HG02610 (cell line): ENCODE measurements around the gene PIGH.
A peak's percentile ranks its signal among the peaks of the same experiment; 100 is the strongest.

Experiments
- ATAC-seq: cut with Tn5 transposase; IDR thresholded peaks from one replicate; pipeline ENCODE4 v1.9.1; 2021; ENCODE audit warnings: mild to moderate bottlenecking, moderate library complexity; ENCODE audit not compliant: unreplicated experiment

The PIGH gene

DNA sequence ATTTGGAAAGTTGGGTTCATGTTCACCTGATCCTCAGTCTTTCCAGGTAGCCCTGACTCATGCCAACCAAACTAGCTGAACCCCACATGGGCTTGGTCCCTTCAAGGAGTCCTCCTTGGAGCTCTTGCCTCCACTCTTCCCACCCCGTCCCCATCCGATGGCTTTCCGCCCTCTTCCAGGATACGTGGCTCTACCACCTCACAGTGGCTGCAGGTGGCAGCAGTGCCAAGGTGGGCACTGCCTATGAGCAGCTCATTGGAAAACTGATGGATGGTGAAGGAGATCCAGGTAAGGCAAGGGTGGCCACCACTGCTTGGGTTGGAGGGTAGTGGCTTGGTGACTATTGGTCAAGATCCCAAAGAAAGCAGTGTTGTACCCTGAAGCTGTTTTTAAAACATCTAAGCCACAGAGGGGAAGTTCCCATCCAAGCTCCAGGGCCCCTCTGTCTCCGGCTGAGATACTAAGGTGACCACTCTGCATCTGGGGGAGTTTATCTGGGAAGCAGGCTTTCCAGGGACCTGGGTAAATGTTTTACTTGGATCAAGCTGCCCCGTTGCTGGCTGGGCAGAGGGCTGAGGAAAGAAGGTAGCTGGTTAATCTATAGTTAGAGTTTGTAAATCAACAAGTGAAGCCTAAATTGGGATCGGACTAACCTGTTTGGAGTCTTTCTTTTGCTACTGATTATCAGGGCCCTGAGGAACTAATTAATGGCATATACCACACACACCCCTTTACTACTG lies 23.7 kb downstream of the PIGH start:
- ATAC-seq = no peak

DNA sequence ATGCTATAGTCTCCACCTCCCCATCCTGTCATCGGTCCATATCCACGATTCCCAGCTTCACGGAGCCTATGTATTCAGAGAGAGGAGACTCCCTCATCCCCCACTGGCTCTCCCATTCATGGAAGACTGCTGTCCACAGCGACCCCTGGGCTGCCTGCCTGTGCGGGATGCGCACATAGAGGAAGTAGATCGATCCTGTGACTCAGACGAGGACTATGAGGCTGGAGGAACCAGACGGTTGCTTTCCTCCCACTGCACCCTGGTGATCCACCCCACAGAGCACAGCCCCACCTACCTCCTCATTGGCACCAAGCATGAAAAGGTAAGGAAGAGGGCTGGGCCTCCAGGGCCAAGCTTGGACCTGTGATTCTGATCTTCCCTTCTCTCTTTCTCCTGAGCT lies 24.4 kb downstream of the PIGH start:
- no peak for ATAC-seq

DNA sequence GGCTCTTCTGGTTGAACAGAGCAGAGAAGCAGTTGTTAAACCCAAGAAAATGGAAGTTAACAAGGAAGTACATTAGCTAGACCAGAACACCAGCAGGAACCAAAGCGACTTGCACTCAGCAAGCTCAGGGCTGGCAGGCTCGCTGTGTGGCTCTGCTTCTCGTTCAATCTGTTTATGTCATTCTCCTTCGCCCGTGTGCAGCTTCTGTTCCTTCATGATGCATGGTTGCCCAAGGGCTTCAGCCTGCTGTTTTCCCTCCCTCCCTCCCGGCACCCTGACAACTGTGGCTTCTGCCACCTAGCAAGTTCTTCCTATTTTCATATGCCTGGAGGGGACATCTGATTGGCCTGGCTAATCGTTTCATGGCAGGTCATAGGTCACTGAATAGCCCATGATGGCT lies 25.3 kb downstream of the PIGH start:
- no peak for ATAC-seq

DNA sequence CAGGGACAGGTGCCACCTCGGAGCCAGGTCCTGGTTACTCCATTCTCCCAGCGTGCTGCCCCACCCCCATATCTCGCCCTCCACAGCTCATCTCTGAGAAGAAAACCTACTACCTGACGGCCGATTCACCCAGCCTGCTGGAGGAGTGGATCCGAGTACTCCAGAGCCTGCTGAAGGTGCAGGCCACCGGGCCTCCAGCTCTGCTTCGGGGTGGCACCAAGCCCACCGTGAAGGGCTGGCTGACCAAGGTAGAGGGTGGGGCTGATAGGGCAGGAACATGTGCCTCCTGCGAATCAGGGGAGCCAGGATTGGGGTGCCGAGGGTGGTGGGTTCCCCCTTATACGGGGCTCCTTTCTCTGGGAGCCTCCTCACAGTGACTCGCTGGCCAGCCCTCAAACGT lies 25.9 kb downstream of the PIGH start:
- no peak for ATAC-seq

DNA sequence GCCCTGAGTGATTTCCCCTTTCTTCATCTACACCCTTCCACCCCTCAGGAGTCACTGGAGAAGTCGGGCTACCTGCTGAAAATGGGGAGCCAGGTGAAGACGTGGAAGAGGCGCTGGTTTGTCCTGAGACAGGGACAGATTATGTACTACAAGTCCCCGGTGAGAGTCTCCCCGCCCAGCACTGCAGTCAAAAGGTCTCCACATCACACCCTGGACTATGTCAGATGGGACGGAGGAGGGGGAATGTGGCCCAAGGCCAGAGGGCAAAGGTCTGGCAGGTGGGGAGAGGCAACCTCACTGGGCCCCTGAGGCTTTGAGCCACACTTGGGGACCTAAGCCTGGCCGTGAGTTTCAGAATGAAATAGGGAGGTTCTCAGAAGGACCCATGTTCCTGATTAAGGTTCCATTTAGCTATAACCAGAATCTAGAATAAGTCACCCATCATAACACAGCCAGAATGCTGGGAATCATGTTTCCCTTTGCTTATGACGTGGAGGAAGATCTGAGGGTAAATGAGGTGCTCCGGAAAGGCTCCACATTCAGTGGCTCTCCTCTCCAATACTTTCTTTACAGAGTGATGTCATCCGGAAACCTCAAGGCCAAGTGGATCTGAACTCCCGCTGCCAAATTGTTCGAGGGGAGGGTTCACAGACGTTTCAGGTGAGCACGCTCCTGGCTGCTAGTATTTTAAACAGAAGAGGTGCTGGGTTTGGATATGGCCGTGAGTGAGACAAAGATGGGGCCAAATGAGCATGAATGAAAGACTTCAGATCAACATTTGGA lies 26.6 kb downstream of the PIGH start:
- ATAC-seq = no peak

DNA sequence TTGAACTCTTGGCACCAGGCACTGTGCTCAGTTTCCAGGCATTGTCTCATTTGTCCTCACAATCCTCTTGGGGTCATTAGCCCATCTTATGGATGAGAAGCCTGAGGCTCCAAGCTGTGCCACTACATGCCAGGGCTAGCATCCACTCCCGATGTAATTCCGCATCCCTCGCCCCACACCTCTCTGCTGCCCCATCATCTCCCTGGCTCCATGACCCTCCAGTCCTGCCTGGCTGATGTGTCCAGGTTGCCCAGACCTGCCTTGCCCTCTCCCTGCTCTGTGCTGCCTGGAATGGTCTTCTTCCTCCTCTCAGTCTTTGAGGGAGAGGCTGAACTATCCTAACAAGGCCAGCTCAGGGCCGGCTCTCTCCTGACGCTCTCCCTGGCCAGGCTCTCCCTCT lies 27.5 kb downstream of the PIGH start:
- no peak for ATAC-seq

DNA sequence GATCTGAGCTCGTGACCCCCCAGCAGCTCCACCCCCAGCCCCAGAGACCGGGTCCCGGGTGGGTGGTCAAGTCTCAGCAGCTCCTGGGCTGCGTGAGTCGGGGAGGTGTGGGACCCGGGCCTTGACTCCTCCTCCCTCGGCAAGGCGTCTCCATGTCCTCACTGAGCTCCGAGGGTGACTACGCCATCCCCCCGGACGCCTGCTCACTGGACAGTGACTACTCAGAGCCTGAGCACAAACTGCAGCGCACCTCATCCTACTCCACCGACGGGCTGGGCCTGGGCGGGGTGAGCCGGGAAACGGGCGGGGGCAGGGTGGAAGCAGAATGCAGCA lies 28.1 kb downstream of the PIGH start:
- no peak for ATAC-seq

DNA sequence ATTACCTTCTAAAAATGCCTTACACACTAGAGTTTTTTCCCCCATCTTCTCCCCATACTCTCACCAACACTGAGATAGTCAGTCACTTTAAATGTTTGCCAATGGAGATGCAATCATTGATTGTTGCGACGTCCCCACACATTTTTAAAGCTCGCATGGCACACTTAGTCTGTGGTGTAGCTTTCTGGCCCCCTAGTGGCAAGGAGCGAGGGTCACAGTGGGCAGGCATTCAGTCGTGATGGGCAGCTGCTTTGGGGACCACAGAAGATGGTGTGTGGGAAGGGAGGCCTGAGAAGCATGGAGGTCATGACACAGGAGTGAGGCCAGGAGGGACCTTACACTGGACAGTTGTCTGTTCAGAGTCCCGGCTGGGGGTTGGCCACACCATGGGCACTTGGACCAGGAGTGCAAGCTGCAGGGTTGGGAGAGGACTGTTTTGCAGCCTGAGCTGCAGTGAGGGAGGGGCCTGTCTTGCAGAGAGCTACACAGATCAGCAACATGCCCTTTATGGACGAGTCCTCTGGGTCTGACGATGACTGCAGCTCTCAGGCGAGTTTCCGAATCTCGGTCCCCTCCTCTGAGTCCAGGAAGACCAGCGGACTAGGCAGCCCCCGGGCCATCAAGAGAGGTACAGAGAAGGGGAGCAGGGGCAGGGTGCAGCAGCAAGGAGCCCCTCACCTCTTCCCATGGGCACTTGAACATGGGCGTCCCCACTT lies 28.6 kb downstream of the PIGH start:
- ATAC-seq = peak; percentile 51

DNA sequence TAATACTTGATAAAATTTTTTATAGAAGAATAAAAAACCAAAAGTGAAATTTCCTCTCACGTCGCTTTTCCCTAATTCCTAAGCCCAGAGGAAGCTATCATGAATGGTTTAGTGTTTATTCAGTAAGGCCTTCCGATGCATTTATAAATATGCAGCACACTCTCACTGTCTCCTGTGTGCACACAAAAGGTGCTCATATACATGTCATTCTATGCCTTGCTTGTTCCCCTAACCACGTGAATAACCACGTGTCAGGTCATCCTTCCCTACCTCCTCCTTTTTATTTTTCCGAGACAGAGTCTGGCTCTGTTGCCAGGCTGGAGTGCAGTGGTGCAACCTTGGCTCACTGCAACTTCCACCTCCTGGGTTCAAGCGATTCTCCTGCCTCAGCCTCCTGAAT lies 29.6 kb downstream of the PIGH start:
- ATAC-seq = no peak

DNA sequence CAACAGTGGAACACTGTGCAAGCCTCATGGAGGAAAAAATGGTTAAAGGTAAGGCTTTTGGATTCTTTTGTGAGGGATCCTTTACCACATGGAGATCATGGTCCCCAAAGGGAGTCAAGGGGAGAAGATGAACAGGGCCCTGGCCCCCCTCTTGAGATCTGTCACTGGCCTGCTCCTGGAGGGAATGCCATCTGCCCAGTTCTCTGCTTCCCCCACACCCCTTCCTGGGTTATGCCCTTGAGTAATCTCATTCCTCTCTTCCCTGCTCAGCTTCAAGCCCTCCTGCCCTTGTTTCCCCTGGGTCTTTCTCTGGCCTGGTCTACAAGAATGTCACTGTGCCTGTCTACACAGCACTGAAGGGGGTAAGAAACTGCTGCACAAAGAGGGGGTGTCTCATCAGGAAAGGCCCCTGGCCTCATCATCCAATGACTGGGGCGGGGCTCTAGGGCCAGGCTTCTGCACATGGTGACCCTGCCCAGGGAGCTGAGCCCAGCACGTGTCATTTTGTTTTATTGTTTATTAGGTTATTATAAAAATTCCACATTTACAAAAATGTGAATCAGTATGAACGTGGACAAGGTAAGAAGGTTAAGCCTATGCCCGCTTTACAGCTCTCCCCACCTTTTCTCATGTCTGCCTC lies 30.3 kb downstream of the PIGH start:
- ATAC-seq = no peak

DNA sequence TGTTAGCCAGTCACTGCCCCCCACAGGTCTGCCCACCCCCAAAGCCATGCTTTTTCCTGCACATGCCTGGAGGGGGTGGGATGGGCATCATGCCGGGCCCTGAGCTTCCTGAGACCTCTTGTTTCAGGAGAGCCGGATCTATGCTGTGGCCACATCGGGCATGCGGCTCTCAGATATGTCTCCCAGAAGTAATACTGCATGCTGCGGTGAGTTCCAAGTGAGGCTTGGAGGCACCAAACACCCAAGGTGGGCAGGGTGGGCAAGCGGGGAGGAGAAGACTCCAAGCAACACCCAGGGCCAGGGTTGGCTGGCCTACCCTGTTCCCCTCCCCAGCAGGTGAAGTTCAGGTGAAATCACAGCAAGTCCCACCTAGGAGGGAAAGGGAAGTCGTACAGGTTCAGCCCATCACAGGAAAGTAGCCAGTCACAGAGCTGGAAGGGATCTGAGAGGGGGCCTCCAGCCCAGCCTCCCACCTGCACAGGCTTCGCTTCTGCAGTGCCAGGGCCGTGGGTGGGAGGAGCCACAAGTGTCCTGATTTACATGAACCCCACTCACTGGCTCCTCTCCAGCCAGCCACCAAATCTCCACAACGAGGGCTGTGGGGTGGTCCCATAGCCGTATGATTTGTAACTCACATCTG lies 30.9 kb downstream of the PIGH start:
- ATAC-seq = no peak

DNA sequence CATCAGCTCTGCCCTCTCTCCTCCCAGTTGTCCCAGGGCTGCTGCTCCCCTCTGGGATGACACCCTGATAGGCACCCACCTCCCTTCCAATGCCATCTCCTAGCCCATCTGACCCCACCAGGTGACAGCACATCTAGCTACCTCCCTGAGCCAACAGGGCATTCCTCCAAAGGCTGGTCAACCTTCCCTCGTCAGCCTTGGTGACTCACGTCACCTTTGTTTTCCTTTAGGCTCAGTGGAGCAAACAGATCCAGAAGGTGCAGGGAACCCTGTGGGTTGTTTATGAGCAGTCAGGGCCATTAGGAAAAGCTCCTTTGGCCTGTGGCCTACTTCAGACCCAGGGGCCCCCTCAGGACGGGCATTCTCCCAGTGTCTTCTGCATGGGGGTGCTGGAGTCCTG lies 32.4 kb downstream of the PIGH start:
- ATAC-seq = no peak

DNA sequence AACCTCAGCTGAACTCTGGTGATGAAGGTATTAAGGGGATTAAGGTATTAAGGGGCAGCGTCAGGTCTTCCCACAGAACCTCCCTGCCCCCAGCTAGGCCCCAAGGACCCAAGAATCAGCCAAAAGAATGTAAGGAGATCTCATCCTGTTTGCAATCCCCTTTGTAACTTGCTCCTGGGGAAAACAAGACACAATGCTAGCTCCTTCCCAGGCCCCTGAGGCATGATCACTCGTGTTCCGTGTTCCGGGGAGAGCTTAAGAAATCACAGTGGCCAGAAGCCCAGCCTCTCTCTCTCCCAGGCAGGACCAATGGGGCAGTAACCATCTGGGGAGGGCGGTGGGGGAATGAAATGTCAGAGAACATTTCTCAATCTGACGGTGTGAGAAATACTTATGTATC lies 33.2 kb downstream of the PIGH start:
- ATAC-seq = no peak

DNA sequence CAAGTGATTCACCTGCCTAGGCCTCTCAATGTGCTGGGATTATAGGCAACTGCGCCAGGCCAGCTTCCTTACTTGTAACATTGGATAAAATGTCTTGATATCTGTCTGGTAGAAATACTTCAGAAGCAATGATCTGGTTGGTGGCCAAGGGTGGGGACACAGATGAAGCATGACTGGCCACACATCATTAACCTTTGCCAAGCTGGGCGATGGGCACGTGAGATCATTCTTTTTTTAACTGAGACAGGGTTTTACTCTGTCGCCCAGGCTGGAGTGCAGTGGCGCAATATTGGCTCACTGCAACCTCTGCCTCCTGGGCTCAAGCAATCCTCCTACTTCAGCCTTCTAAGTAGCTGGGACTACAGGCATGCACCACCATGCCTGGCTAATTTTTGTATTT lies 35.8 kb downstream of the PIGH start:
- no peak for ATAC-seq

DNA sequence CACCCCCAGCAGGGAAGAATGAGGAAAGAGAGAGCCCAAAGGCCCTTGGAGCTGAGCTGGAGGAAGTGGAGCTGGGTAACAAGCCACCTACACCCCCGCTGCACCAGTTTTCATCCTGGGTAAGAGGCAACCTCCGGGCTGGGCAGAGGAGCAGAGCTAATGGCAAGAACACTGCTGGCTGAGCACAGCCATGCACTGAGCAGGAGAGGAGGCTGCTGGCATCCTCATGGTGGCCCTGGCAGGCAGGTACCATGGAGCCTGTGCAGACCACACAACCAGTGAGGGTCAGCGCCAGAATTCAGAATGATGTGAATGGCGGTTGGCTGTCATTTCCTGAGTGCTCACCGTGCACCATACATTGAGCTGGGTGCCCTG lies 37.3 kb downstream of the PIGH start:
- ATAC-seq = no peak

DNA sequence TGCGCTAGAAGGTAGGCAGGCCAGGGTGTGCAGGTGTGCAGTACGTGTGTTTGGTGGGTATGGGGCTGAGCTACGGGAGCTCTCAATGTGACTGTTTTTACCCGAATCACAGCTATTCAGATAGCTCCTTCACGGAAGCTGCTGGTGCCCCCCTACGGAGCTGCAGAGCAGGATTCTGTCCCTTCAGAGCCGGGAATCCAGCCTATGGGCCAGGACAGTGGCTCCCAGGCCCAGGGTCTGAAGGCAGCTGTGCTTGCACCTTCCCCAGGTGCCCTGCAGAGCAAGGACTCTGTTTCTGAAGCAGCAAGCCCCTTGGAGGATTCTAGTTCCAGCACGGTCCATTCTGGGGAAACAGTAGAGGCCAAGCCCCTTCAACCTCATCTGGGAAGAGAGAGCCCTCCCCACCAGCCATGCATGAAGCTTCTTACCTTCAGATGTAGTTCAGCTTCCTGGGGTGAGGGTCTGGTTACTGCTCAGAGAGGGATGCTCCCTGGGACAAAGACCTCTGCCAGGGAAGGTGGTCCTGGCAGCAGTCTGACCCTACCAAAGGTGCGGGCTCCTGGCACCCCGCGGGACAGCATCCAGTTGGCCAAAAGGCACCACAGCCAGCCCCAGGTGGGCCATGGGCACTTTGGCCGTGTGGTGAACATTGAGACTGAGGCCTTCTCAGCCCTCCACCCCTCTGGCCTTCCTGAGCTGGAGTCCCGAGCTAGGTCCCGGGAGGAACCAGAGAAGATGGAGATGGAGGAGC lies 37.9 kb downstream of the PIGH start:
- no peak for ATAC-seq

DNA sequence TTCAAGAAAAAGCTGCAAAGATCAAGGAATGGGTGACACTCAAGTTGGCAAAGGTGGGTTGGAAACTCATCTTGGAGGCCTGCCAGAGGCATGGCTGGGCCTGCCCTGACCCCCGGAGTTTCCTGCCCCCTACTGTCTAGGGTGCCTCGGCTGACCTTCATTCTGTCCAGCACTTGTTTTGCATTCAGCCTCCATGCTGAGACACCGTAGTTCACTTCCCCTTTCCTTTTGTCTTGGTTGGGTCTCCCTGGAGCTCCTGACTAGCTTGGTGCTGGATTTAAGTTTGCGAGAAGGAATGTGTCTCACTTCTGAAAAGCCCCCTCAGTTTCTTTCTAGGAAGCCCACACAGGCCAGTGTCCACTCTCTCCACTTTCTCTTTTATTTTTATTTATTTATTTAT lies 40.4 kb downstream of the PIGH start:
- no peak for ATAC-seq

DNA sequence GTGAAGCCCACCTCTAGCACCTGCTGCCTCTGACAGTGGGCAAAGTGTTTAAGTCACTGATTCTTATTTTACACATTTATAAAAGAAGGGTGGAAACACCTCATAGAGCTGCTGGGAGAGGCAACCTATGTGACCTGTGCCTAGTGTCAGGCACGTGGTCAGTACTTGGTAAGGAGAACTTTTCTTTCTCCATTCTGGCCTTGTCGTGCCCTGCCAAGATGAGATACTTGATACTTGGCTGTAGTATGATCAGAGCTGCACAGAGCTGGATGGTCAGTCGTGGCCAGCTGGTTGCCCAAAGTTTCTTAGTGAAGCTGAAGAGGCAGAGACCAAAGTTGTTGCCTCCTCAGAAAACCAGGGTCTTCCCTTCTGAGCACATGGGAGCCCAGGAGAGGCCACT lies 42.4 kb downstream of the PIGH start:
- ATAC-seq = no peak

DNA sequence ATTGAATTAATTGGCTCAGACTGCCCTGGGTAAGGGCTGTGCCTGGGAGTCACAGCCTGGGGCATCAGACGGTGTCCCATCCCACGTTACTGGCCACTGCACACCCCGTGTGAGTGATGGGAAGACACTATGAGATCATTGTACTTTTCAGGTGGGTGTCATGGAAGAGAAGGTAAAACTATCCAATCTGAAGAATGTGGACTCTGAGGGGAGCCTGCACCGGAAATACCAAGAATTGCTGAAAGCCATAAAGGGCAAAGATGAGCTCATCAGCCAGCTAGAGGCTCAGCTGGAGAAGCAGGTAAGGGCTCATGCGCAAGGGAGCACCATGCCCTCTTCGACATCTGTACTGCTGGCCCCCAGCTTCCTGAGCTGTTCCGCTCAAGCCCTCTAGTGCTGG lies 43.0 kb downstream of the PIGH start:
- no peak for ATAC-seq

DNA sequence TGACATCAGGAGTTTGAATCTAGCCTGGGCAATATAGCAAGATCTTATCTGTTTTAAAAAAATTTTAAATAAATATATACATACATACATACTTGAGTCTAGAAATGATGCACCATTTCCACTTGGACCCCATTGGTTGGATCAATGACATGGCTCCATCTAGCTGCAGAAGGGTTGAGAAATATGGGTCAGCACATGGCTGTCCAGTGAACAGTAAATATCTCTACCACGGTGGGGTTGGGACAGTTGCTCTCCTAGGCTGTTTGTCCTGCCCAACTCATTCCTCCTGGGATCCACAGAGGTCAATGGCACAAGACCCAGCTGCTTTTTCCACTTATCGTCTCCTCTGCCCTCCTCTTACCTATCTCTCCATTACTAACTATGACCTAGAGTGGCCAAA lies 43.4 kb downstream of the PIGH start:
- no peak for ATAC-seq
